Measurements from ENCODE around the gene MEIS2. TPM values are rescaled to one million over a fixed set of nuclear protein-coding genes. Genes with fewer than 3 reads are reported as not detected.

MEIS2 gene
- total RNA-seq, 1 donor from 2014 or later: 6.6 TPM

DNA sequence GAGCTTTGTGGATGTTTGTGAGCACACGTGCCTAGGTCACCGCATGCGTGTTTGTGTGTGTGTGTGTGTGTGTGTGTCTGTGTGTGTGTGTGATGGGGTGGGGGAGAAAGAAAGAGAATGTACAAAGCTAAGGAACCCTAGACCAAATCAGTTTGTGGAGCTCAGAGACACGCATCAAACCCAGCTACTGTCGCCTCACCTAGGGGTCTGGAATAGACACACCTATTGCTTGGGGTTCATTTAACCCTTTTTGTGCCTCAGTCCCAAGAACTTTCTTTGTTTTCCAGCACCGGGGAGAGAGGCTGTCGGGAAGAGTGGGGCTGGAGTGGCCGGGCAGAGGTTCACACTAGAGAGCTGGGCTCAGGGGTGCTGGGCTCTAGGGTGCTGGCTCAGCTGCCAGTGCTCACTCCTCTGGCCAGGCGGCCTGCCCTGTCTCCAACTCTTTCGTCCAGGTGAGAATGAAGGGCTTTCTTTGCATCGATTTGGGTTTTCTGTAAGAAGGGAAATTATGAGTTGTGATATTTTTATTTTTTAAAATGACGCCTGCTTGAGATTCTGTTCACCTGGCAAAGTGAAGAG is 221.6 kb downstream of the MEIS2 start:
- no peak for DNase-seq (ENCODE audit: low read depth)
- FAIRE-seq: no peak
- TF ChIP-seq, protein P1, sequence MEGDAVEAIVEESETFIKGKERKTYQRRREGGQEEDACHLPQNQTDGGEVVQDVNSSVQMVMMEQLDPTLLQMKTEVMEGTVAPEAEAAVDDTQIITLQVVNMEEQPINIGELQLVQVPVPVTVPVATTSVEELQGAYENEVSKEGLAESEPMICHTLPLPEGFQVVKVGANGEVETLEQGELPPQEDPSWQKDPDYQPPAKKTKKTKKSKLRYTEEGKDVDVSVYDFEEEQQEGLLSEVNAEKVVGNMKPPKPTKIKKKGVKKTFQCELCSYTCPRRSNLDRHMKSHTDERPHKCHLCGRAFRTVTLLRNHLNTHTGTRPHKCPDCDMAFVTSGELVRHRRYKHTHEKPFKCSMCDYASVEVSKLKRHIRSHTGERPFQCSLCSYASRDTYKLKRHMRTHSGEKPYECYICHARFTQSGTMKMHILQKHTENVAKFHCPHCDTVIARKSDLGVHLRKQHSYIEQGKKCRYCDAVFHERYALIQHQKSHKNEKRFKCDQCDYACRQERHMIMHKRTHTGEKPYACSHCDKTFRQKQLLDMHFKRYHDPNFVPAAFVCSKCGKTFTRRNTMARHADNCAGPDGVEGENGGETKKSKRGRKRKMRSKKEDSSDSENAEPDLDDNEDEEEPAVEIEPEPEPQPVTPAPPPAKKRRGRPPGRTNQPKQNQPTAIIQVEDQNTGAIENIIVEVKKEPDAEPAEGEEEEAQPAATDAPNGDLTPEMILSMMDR (IDR thresholded peaks at IDR 0.05; ENCODE audit: insufficient read depth, low read length, severe bottlenecking): no peak
- Histone ChIP-seq H3K36me3 (ENCODE audit: control insufficient read depth, insufficient read depth, low read length) (no peaks in the 10 kb centered on the region), H3K27me3 (ENCODE audit: control insufficient read depth, insufficient read depth, low read length) (peaks cover 40% of the 10 kb centered on the region), H3K4me3 (ENCODE audit: low read depth, low read length) (no peak overlapping the region)

DNA sequence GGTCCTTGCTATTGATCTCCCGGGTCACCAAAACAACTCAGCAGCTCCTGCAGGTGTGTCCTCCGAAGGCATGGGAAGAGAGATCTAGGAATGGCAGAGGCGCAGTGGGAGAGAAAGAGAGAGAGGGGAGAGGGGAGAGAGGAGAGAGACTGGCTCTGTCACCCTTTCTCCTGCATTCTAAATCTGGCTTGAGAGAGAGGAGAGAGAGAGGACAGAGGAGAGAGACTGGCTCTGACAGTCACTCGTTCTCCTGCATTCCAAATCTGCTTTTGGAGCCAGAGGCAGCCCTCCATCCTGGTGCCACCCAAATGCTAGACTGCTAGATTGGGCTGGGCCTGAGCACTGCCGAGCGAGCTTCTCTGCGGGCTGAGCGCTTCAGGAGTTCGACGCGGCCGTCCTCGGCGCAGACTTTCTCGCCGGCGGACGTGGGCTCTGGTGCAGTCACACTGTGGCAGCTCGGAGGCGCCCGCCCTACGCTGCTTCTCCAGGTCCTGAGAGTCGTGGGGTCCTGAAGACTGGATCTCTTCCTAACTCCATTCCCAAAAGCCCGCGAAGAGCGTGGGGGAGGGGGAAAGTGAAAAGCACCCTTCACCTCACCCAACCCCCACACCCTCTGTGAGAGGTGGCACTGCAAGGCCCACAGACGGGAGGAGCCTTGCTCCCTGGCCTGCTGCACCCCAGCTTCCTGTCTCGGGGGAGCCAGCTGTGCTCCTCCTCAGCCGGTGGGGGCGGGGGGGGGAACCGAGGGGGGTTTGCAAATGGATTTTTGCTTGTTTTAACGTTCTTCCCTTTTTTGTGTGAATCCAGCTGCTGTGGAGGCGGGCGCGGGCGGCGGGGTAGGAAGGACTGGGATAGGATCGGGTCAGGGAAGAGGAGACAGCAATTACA is 222.3 kb downstream of the MEIS2 start:
- H3K27me3 ChIP-seq (ENCODE audit: control insufficient read depth, insufficient read depth, low read length): peaks cover 38% of the 10 kb centered on the region
- TF ChIP-seq, protein P1 (IDR thresholded peaks at IDR 0.05; ENCODE audit: insufficient read depth, low read length, severe bottlenecking): no peak
- no peak for DNase-seq (ENCODE audit: low read depth)
- H3K4me3 ChIP-seq (ENCODE audit: low read depth, low read length): no peak overlapping the region
- no peak for FAIRE-seq
- H3K36me3 ChIP-seq (ENCODE audit: control insufficient read depth, insufficient read depth, low read length): no peaks in the 10 kb centered on the region

- FAIRE-seq (no peak), DNase-seq (ENCODE audit: low read depth) (no peak)
- H3K4me3 ChIP-seq (ENCODE audit: low read depth, low read length): no peak overlapping the region
- no peaks in the 10 kb centered on the region for H3K36me3 ChIP-seq (ENCODE audit: control insufficient read depth, insufficient read depth, low read length)
- H3K27me3 ChIP-seq (ENCODE audit: control insufficient read depth, insufficient read depth, low read length): peaks cover 31% of the 10 kb centered on the region
- TF ChIP-seq, protein P1 (IDR thresholded peaks at IDR 0.05; ENCODE audit: insufficient read depth, low read length, severe bottlenecking): no peak
Measured at GRCh38 chr15:36877294-36877693, 223.1 kb downstream of the MEIS2 start.

DNA sequence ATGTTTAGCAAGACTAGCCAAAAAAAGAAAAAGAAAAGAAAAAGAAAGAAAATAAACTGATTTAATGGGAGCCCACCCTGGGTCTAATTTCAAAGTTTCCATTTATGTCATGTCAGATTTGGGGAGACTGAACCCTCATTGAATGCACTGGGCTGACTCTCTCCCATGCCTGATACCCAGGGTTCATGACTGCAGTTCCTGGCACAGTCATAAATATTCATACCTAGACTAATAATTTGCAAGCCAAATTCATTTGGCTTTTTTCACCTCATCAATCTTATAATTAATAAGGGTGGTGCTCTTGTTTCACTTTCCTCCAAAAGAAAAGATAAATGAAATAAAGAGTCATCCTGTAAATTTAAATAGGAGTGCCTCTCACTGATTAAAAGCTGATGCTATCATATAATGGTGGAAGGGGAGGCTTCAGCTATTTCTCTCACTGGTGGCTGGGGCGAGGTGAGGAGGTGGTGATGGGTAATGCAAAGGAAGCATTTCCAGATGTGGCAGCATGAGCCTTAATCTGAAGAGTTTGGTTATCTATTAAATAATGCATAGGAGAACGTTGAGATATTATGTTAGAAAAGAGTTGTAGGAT is 224.5 kb downstream of the MEIS2 start:
- Histone ChIP-seq H3K27me3 (ENCODE audit: control insufficient read depth, insufficient read depth, low read length) (peaks cover 18% of the 10 kb centered on the region), H3K4me3 (ENCODE audit: low read depth, low read length) (no peak overlapping the region), H3K36me3 (ENCODE audit: control insufficient read depth, insufficient read depth, low read length) (no peaks in the 10 kb centered on the region)
- DNase-seq (ENCODE audit: low read depth) (no peak), FAIRE-seq (no peak)
- TF ChIP-seq, protein P1 (IDR thresholded peaks at IDR 0.05; ENCODE audit: insufficient read depth, low read length, severe bottlenecking): no peak

DNA sequence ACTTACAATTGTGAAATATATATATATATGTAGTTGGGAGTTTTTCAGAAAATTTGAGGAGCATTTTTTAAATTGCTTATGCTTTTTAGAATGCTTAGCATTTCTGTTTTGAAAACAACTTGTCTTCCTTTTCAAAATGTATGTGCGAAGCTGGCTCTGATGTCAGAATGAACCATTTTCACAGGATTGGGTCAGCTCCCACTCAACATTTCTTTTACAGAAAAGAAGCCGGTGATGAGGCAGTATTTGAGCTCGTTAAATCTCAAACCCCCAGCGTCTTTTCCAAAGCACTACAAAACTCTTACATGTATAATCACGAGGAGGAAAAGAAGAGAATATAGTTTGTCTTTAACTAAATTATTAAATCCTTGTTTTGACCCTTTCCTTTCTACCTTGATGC is 225.4 kb downstream of the MEIS2 start:
- TF ChIP-seq, protein P1 (IDR thresholded peaks at IDR 0.05; ENCODE audit: insufficient read depth, low read length, severe bottlenecking): no peak
- Histone ChIP-seq H3K4me3 (ENCODE audit: low read depth, low read length) (no peak overlapping the region), H3K36me3 (ENCODE audit: control insufficient read depth, insufficient read depth, low read length) (no peaks in the 10 kb centered on the region), H3K27me3 (ENCODE audit: control insufficient read depth, insufficient read depth, low read length) (peaks cover 11% of the 10 kb centered on the region)
- no peak for DNase-seq (ENCODE audit: low read depth)
- FAIRE-seq: no peak

All from bronchial epithelial cell (primary cell).